GM23338 (cell line): Measurements from ENCODE around the gene ADGRF1. TPM values are rescaled to one million over a fixed set of nuclear protein-coding genes. Genes with fewer than 3 reads are reported as not detected.

Source experiments
- ATAC-seq: fragments of 200-7000 bp; cut with Tn5 transposase; 3 replicates; pipeline ENCODE4 v1.9.1; 2020
- DNase-seq: peaks from one replicate; pipeline ENCODE4 v3.0.0-alpha.2; 2015; ENCODE audit warnings: low spot score
- H2AFZ ChIP-seq: fragments of 200-600 bp; sonication (generic); 2 replicates; pipeline ENCODE4 v1.8.0; 2016; ENCODE audit warnings: antibody characterized with exemption, mild to moderate bottlenecking, moderate library complexity
- H3F3A ChIP-seq: fragments of 200-600 bp; sonication (generic); replicated peaks from 2 replicates; pipeline ENCODE4 v1.8.0; 2017; ENCODE audit warnings: antibody characterized with exemption, mixed run types, low read depth
- H3K27ac ChIP-seq: fragments of 200-600 bp; sonication (generic); 2 replicates; pipeline ENCODE4 v1.6.1; 2016; ENCODE audit warnings: low read depth
- H3K27me3 ChIP-seq: fragments of 200-600 bp; sonication (generic); 2 replicates; pipeline ENCODE4 v1.8.0; 2016; ENCODE audit warnings: mild to moderate bottlenecking, mixed run types, moderate library complexity; ENCODE audit not compliant: insufficient read depth
- H3K36me3 ChIP-seq: fragments of 200-600 bp; sonication (generic); 2 replicates; pipeline ENCODE4 v1.8.0; 2016; ENCODE audit warnings: mild to moderate bottlenecking; ENCODE audit not compliant: insufficient read depth
- H3K4me1 ChIP-seq: fragments of 200-600 bp; sonication (generic); 2 replicates; pipeline ENCODE4 v1.8.0; 2016; ENCODE audit warnings: mild to moderate bottlenecking, moderate library complexity; ENCODE audit not compliant: insufficient read depth
- H3K4me2 ChIP-seq: fragments of 200-600 bp; sonication (generic); 2 replicates; pipeline ENCODE4 v1.7.1; 2017; ENCODE audit warnings: mixed run types
- H3K4me3 ChIP-seq: fragments of 200-600 bp; sonication (generic); 2 replicates; pipeline ENCODE4 v1.6.1; 2016; ENCODE audit warnings: mixed run types
- H3K79me2 ChIP-seq: fragments of 200-600 bp; sonication (generic); replicated peaks from 2 replicates; pipeline ENCODE4 v1.8.0; 2017; ENCODE audit warnings: mild to moderate bottlenecking; ENCODE audit not compliant: insufficient read depth
- H3K9me2 ChIP-seq: fragments of 200-600 bp; sonication (generic); 2 replicates; pipeline ENCODE4 v1.8.0; 2017; ENCODE audit not compliant: insufficient read depth
- H4K20me1 ChIP-seq: fragments of 200-600 bp; sonication (generic); replicated peaks from 2 replicates; pipeline ENCODE4 v1.8.0; 2017; ENCODE audit warnings: mild to moderate bottlenecking; ENCODE audit not compliant: insufficient read depth
- H3K27ac Mint-ChIP-seq: 2 replicates; pipeline ENCODE4 v1.8.0; 2020; ENCODE audit warnings: inconsistent platforms, mild to moderate bottlenecking, moderate library complexity, mixed read lengths
- H3K27me3 Mint-ChIP-seq: 3 replicates; pipeline ENCODE4 v1.8.0; 2022; ENCODE audit warnings: low read depth, mild to moderate bottlenecking, moderate library complexity, mixed read lengths, inconsistent platforms; ENCODE audit not compliant: insufficient read depth, poor library complexity
- H3K36me3 Mint-ChIP-seq: 3 replicates; pipeline ENCODE4 v1.8.0; 2021; ENCODE audit warnings: low read depth, mild to moderate bottlenecking, inconsistent platforms, moderate library complexity, mixed read lengths
- H3K4me1 Mint-ChIP-seq: 3 replicates; pipeline ENCODE4 v1.8.0; 2020; ENCODE audit warnings: mild to moderate bottlenecking, inconsistent platforms, mixed read lengths
- H3K4me3 Mint-ChIP-seq: 3 replicates; pipeline ENCODE4 v1.8.0; 2021; ENCODE audit warnings: moderate library complexity, mild to moderate bottlenecking, inconsistent platforms, mixed read lengths
- H3K9me3 Mint-ChIP-seq: 3 replicates; pipeline ENCODE4 v1.8.0; 2020; ENCODE audit warnings: moderate library complexity, mild to moderate bottlenecking, inconsistent platforms, mixed read lengths
- CREB1 ChIP-seq: fragments of 250-450 bp; sonication (Bioruptor Pico); IDR thresholded peaks from 2 replicates; pipeline ENCODE4 v1.5.0; 2020; ENCODE audit warnings: low read depth, mild to moderate bottlenecking, moderate library complexity
- ETS1 ChIP-seq: IDR thresholded peaks from 2 replicates; pipeline ENCODE4 v1.6.1; 2016; ENCODE audit warnings: antibody characterized with exemption
- EZH2 ChIP-seq: fragments of 200-600 bp; sonication (generic); IDR thresholded peaks from one replicate; pipeline ENCODE4 v1.8.0; 2017; ENCODE audit warnings: antibody characterized with exemption, mild to moderate bottlenecking, low read depth; ENCODE audit not compliant: unreplicated experiment
- EZH2phosphoT487 ChIP-seq: fragments of 200-600 bp; sonication (generic); IDR thresholded peaks from one replicate; pipeline ENCODE4 v1.8.1; 2018; ENCODE audit warnings: antibody characterized with exemption; ENCODE audit not compliant: unreplicated experiment
- JUNB ChIP-seq: IDR thresholded peaks from one replicate; pipeline ENCODE4 v1.6.1; 2016; ENCODE audit warnings: antibody characterized with exemption; ENCODE audit not compliant: unreplicated experiment
- NANOG ChIP-seq: IDR thresholded peaks from 2 replicates; pipeline ENCODE4 v1.6.1; 2016; ENCODE audit warnings: antibody characterized with exemption, borderline replicate concordance
- POLR2AphosphoS5 ChIP-seq: IDR thresholded peaks from 2 replicates; pipeline ENCODE4 v1.6.1; 2016; ENCODE audit warnings: antibody characterized with exemption, low read depth
- REST ChIP-seq: IDR thresholded peaks from one replicate; pipeline ENCODE4 v1.6.1; 2018; ENCODE audit warnings: antibody characterized with exemption; ENCODE audit not compliant: unreplicated experiment
- STAT1 ChIP-seq: IDR thresholded peaks from one replicate; pipeline ENCODE4 v1.6.1; 2016; ENCODE audit warnings: antibody characterized with exemption; ENCODE audit not compliant: unreplicated experiment
- ZNF114 ChIP-seq: fragments of 250-450 bp; sonication (Bioruptor Pico); IDR thresholded peaks from 2 replicates; pipeline ENCODE4 v1.5.0; 2020; ENCODE audit warnings: mild to moderate bottlenecking, moderate library complexity
- ZNF331 ChIP-seq: fragments of 250-450 bp; sonication (Bioruptor Pico); IDR thresholded peaks from 2 replicates; pipeline ENCODE4 v1.5.0; 2020; ENCODE audit warnings: low read depth, mild to moderate bottlenecking, moderate library complexity
- ZNF462 ChIP-seq: fragments of 250-450 bp; sonication (Bioruptor Pico); IDR thresholded peaks from 2 replicates; pipeline ENCODE4 v1.5.0; 2020; ENCODE audit warnings: mild to moderate bottlenecking, moderate library complexity
- polyA plus RNA-seq: library from polyadenylated mRNA; unstranded; fragments of >200 nt; fragmentation: Nextera tagmentation; extraction: Ambion mirVana; gene quantifications from 2 replicates; pipeline ENCODE4 v1.2.1, GENCODE V29; 2016
- total RNA-seq: library from RNA; depleted of rRNA; stranded (reverse); fragments of >200 nt; shearing (Covaris generic); gene quantifications from 2 replicates; pipeline ENCODE4 v1.2.3, GENCODE V29; 2014
- TF ChIP-seq, protein P1 (sequence below), 2 experiments: fragments of 200-600 bp in 1 of 2; sonication (generic) in 1 of 2; conservative IDR thresholded peaks; 2 replicates each; pipeline versions ENCODE4 v1.5.1 to v1.6.1; 2016 to 2017; ENCODE audit warnings: antibody characterized with exemption in 2 of 2, low read depth in 2 of 2, mild to moderate bottlenecking in 2 of 2, moderate library complexity in 1 of 2

ADGRF1 gene
- total and polyA plus RNA-seq, 2 experiments from 2014 or later: not detected

GRCh38 chr6:46993846-46994245 is 48.3 kb downstream of the ADGRF1 start:
- no peaks in the 10 kb centered on the region for H3F3A ChIP-seq
- no peaks in the 10 kb centered on the region for H3K36me3 ChIP-seq
- H3K4me3 Mint-ChIP-seq: no peak overlapping the region
- no peak overlapping the region for H3K4me3 ChIP-seq
- 0 out of 2 replicates have a peak, but pooled peaks cover 7% of the 10 kb centered on the region for H3K9me2 ChIP-seq
- H3K27ac ChIP-seq: no peak overlapping the region
- TF ChIP-seq ZNF114 (no peak), EZH2phosphoT487 (no peak), POLR2AphosphoS5 (no peak), ZNF462 (CRISPR knock-in tag) (no peak), ETS1 (no peak), ZNF331 (CRISPR knock-in tag) (no peak), EZH2 (no peak), JUNB (no peak), NANOG (no peak), CREB1 (CRISPR knock-in tag) (no peak), STAT1 (no peak), REST (no peak)
- TF ChIP-seq, protein P1, sequence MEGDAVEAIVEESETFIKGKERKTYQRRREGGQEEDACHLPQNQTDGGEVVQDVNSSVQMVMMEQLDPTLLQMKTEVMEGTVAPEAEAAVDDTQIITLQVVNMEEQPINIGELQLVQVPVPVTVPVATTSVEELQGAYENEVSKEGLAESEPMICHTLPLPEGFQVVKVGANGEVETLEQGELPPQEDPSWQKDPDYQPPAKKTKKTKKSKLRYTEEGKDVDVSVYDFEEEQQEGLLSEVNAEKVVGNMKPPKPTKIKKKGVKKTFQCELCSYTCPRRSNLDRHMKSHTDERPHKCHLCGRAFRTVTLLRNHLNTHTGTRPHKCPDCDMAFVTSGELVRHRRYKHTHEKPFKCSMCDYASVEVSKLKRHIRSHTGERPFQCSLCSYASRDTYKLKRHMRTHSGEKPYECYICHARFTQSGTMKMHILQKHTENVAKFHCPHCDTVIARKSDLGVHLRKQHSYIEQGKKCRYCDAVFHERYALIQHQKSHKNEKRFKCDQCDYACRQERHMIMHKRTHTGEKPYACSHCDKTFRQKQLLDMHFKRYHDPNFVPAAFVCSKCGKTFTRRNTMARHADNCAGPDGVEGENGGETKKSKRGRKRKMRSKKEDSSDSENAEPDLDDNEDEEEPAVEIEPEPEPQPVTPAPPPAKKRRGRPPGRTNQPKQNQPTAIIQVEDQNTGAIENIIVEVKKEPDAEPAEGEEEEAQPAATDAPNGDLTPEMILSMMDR (conservative IDR thresholded peaks at IDR 0.05; ENCODE audit: low read depth in 2 of 2): no peak
- no peaks in the 10 kb centered on the region for H3K79me2 ChIP-seq
- no peaks in the 10 kb centered on the region for H3K4me1 Mint-ChIP-seq
- H3K27ac Mint-ChIP-seq: no peak overlapping the region
- peaks cover 4% of the 10 kb centered on the region for H3K27me3 Mint-ChIP-seq
- H4K20me1 ChIP-seq: no peaks in the 10 kb centered on the region
- no peaks in the 10 kb centered on the region for H3K27me3 ChIP-seq
- DNase-seq (no peak), ATAC-seq (no peak)
- no peaks in the 10 kb centered on the region for H3K4me1 ChIP-seq
- no peaks in the 10 kb centered on the region for H3K36me3 Mint-ChIP-seq
- H3K4me2 ChIP-seq: no peak overlapping the region
- no peaks in the 10 kb centered on the region for H3K9me3 Mint-ChIP-seq
- H2AFZ ChIP-seq: no peak overlapping the region
